ENCODE data around the gene SMPD3. TPM values are rescaled to one million over a fixed set of nuclear protein-coding genes. Genes with fewer than 3 reads are reported as not detected.

The SMPD3 gene
- total RNA-seq, 1 experiment from 2014 or later, result 1.4 TPM

GRCh38 chr16:68373528-68374245, 74.6 kb downstream of the SMPD3 start (continued):
- TF ChIP-seq AFF4 (CRISPR knock-in tag; IDR thresholded peaks at IDR 0.05; ENCODE audit: borderline replicate concordance), result no peak
- no peak for TF ChIP-seq ZNF263 (CRISPR knock-in tag; IDR thresholded peaks at IDR 0.05; ENCODE audit: low read depth)
- no peak for TF ChIP-seq SMAD3 (CRISPR knock-in tag; IDR thresholded peaks at IDR 0.05; ENCODE audit: borderline replicate concordance)
- TF ChIP-seq E2F1 (CRISPR knock-in tag; IDR thresholded peaks at IDR 0.05), result no peak
- no peak for TF ChIP-seq ATF1 (CRISPR knock-in tag; IDR thresholded peaks at IDR 0.05)
- TF ChIP-seq ZNF671 (CRISPR knock-in tag; IDR thresholded peaks at IDR 0.05), result no peak

- Mint-ChIP-seq H3K4me1 (peaks cover 12% of the 10 kb centered on the region), H3K4me3 (no peak overlapping the region), H3K27me3 (ENCODE audit: low read depth) (peaks cover 2% of the 10 kb centered on the region; the same call in 1 of the 2 replicates), H3K27ac (no peak overlapping the region), H3K36me3 (no peaks in the 10 kb centered on the region), H3K9me3 (no peaks in the 10 kb centered on the region)
- CTCF ChIA-PET, result interaction anchor here (0.8 to 3.1 kb wide), 8 partner anchors 9 to 148 kb away, joined by 3 to 26 read pairs (median 3); partner anchors contain the start of gene SLC7A6
- POLR2A ChIA-PET, result no interaction called here
- ATAC-seq, result no peak
- DNase-seq (ENCODE audit: low spot score), result no peak
- TF ChIP-seq ATF6 (CRISPR knock-in tag; IDR thresholded peaks at IDR 0.05) (no peak), GABPB1 (CRISPR knock-in tag; IDR thresholded peaks at IDR 0.05) (no peak), RELA (CRISPR knock-in tag; IDR thresholded peaks at IDR 0.05; ENCODE audit: borderline replicate concordance) (no peak), ZNF532 (CRISPR knock-in tag; IDR thresholded peaks at IDR 0.05; ENCODE audit: borderline replicate concordance) (no peak), NR3C1 (CRISPR knock-in tag; conservative IDR thresholded peaks at IDR 0.05; ENCODE audit: low read depth) (no peak), PREB (CRISPR knock-in tag; IDR thresholded peaks at IDR 0.05; ENCODE audit: borderline replicate concordance) (no peak), USF2 (CRISPR knock-in tag; IDR thresholded peaks at IDR 0.05) (no peak), HMGXB4 (CRISPR knock-in tag; IDR thresholded peaks at IDR 0.05) (no peak), ERG (CRISPR knock-in tag; IDR thresholded peaks at IDR 0.05) (no peak), IRF2 (CRISPR knock-in tag; IDR thresholded peaks at IDR 0.05; ENCODE audit: borderline replicate concordance, low read depth) (no peak), ZNF263 (CRISPR knock-in tag; IDR thresholded peaks at IDR 0.05; ENCODE audit: low read depth) (no peak), TP53 (CRISPR knock-in tag; IDR thresholded peaks at IDR 0.05) (no peak), SMAD4 (CRISPR knock-in tag; IDR thresholded peaks at IDR 0.05) (no peak)
Observed at GRCh38 chr16:68372806-68373205, 75.5 kb downstream of the SMPD3 start.

All from WTC11 (cell line).